CD4-positive, alpha-beta memory T cell (primary cell): ENCODE measurements around the gene TTC28. TPM values are rescaled to one million over a fixed set of nuclear protein-coding genes. Genes with fewer than 3 reads are reported as not detected.

Source experiments
- CTCF ChIA-PET: fragments of 350-600 bp; sonication (Branson Sonifier 250); formaldehyde crosslinking; loops from one replicate; lab custom pipeline; 2021; ENCODE audit warnings: inconsistent platforms; ENCODE audit not compliant: partially characterized antibody; lab: Charles Lee
- POLR2A ChIA-PET: fragments of 350-600 bp; sonication (Branson Sonifier 250); formaldehyde crosslinking; loops from one replicate; lab custom pipeline; 2021; ENCODE audit not compliant: partially characterized antibody; lab: Charles Lee
- DNase-seq, 5 donors: peaks; one replicate each; pipeline versions ENCODE4 v3.0.0 to v3.0.0-alpha.2; 2020 to 2022; ENCODE audit warnings: mixed read lengths in 1 of 5
- H3K27ac ChIP-seq: one replicate; pipeline ENCODE4 v1.7.0; 2013; ENCODE audit warnings: low read depth, low read length
- H3K27me3 ChIP-seq: 2 replicates; pipeline ENCODE4 v1.7.0; 2013; ENCODE audit warnings: mild to moderate bottlenecking, low read length, moderate library complexity; ENCODE audit not compliant: insufficient read depth
- H3K36me3 ChIP-seq: 2 replicates; pipeline ENCODE4 v1.7.0; 2013; ENCODE audit warnings: mild to moderate bottlenecking, low read length, moderate library complexity; ENCODE audit not compliant: insufficient read depth
- H3K4me1 ChIP-seq: 2 replicates; pipeline ENCODE4 v1.7.0; 2013; ENCODE audit warnings: mild to moderate bottlenecking, low read length, moderate library complexity; ENCODE audit not compliant: insufficient read depth
- H3K4me3 ChIP-seq, 2 donors: one replicate each; pipeline ENCODE4 v1.7.0; 2013; ENCODE audit warnings: low read length in 2 of 2, mild to moderate bottlenecking in 1 of 2
- H3K9me3 ChIP-seq, 2 donors: one replicate each; pipeline ENCODE4 v1.7.0; 2013; ENCODE audit warnings: low read length in 2 of 2, control low read depth in 1 of 2; ENCODE audit not compliant: control insufficient read depth in 1 of 2
- H3K27ac Mint-ChIP-seq, 7 donors: one replicate each; pipeline ENCODE4 v1.8.0; 2020 to 2021; ENCODE audit warnings: mixed read lengths in 7 of 7, mild to moderate bottlenecking in 6 of 7, inconsistent platforms in 3 of 7, moderate library complexity in 3 of 7
- H3K27me3 Mint-ChIP-seq, 2 donors: one replicate each; pipeline ENCODE4 v1.8.0; 2020 to 2021; ENCODE audit warnings: mixed read lengths in 2 of 2
- H3K36me3 Mint-ChIP-seq, 2 donors: one replicate each; pipeline ENCODE4 v1.8.0; 2020 to 2021; ENCODE audit warnings: mixed read lengths in 2 of 2, inconsistent platforms in 1 of 2, mild to moderate bottlenecking in 1 of 2
- H3K4me1 Mint-ChIP-seq, 4 donors: one replicate each; pipeline ENCODE4 v1.8.0; 2020 to 2021; ENCODE audit warnings: mixed read lengths in 4 of 4, mild to moderate bottlenecking in 1 of 4
- H3K4me3 Mint-ChIP-seq, 8 donors: one replicate each; pipeline ENCODE4 v1.8.0; 2020 to 2021; ENCODE audit warnings: mixed read lengths in 8 of 8, mild to moderate bottlenecking in 7 of 8, moderate library complexity in 6 of 8, inconsistent platforms in 3 of 8
- H3K9me3 Mint-ChIP-seq, 8 donors: one replicate each; pipeline ENCODE4 v1.8.0; 2020 to 2021; ENCODE audit warnings: mixed read lengths in 8 of 8, mild to moderate bottlenecking in 5 of 8, inconsistent platforms in 3 of 8, moderate library complexity in 1 of 8
- intact Hi-C: fragments of 100-400 bp; cut with micrococcal nuclease; formaldehyde crosslinking; loops from one replicate; pipeline ENCODE4 v1.15.1; 2023
- polyA plus RNA-seq, 2 donors: library from polyadenylated mRNA; unstranded; fragments of 300-500 nt; fragmentation: Illumina TruSeq; gene quantifications; one replicate each; pipeline ENCODE4 v1.2.3, GENCODE V29; 2021
- total RNA-seq, 2 experiments: library from RNA; stranded (reverse); gene quantifications; one replicate each; pipeline ENCODE4 v1.2.3, GENCODE V29; 2021

Gene TTC28
- total and polyA plus RNA-seq, 4 experiments from 2014 or later: 0.50 to 1.7 (median 1.6) TPM; not detected in 1

- Histone ChIP-seq H3K4me3 (no peak overlapping the region), H3K27ac (no peak overlapping the region), H3K36me3 (no peaks in the 10 kb centered on the region), H3K27me3 (no peaks in the 10 kb centered on the region), H3K4me1 (no peaks in the 10 kb centered on the region), H3K9me3 (no peaks in the 10 kb centered on the region)
- DNase-seq: no peak
- Mint-ChIP-seq H3K27ac (no peak overlapping the region), H3K9me3 (peaks cover 0 to 13% (median 7%) of the 10 kb centered on the region in 8 donors), H3K4me1 (no peaks in the 10 kb centered on the region), H3K27me3 (peaks cover 10 to 13% of the 10 kb centered on the region in 2 donors), H3K36me3 (no peaks in the 10 kb centered on the region), H3K4me3 (no peak overlapping the region)
- intact Hi-C loops: no loop called here
- POLR2A ChIA-PET: no interaction called here
- CTCF ChIA-PET: no interaction called here
These were observed 524.8 kb downstream of the TTC28 start for GRCh38 chr22:28154861-28155260.

DNA sequence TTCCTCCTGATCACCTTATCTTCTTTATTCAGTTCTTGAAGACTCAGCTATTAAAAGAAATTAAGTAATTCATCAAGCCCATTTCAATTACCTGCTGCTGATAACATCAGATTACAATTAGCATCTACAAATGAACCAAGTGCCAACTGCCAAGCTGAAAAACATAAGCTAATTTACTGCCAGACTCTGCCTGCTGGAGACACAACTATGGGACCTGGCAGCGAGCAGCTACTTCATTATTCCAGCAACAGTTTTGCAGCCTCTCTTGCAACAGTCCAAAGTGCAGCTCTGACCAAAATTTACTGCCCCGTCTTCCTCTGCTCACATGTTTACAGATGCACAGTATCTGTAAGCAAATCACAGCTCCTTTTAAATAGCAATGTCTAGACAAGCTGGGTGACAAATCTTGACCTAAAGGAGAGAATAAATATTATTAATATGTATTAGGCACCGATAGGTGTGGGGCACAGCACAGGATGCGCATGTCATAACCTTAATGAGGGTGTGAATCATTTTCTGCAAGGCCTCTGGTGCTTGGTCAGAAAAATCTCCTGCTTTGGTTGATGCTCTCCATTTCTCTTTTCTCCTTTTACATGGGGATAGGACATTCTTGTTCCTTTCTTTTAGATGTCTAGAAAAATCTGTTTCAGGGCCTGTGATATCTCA lies 528.4 kb downstream of the TTC28 start:
- no peaks in the 10 kb centered on the region for H3K36me3 ChIP-seq
- Mint-ChIP-seq H3K27ac (no peak overlapping the region), H3K9me3 (peaks cover 0 to 5% (median 0%) of the 10 kb centered on the region in 8 donors), H3K36me3 (no peaks in the 10 kb centered on the region), H3K4me3 (no peak overlapping the region), H3K27me3 (peaks cover 6 to 18% of the 10 kb centered on the region in 2 donors), H3K4me1 (no peaks in the 10 kb centered on the region)
- no peak for DNase-seq
- H3K27me3 ChIP-seq: no peaks in the 10 kb centered on the region
- CTCF ChIA-PET: no interaction called here
- H3K4me1 ChIP-seq: no peaks in the 10 kb centered on the region
- H3K9me3 ChIP-seq: no peaks in the 10 kb centered on the region
- intact Hi-C loops: no loop called here
- POLR2A ChIA-PET: no interaction called here
- no peak overlapping the region for H3K4me3 ChIP-seq
- no peak overlapping the region for H3K27ac ChIP-seq

DNA sequence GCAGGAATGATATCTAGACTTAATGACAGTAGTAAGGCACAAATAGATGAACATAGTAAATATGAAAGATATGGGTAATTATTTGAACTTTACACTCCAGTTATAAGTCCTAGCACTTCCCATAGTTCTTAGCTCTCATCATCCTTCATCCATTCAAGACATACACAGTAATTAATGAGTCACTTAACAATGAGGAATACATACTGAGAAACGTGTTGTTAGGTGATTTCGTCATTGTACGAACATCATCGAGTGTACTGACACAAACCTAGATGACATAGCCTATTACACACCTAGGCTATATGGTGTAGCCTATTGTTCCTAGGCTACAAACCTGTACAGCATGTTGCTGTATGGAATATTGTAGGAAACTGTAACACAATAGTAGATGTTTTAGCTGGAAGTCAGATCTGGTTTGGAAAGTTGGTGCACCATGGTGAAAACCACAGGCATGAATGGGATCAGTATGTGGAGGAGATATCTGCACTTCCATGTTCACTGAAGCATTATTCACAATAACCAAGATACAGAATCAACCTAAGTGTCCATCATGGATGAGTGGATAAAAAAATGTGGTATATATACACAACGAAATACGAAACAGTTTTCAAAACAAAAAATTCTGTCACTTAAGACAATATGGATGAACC lies 530.7 kb downstream of the TTC28 start:
- H3K36me3 Mint-ChIP-seq: no peaks in the 10 kb centered on the region
- Histone ChIP-seq H3K27ac (no peak overlapping the region), H3K27me3 (no peaks in the 10 kb centered on the region), H3K36me3 (no peaks in the 10 kb centered on the region), H3K4me3 (no peak overlapping the region), H3K9me3 (no peaks in the 10 kb centered on the region), H3K4me1 (no peaks in the 10 kb centered on the region)
- DNase-seq: no peak
- ChIA-PET CTCF (no interaction called here), POLR2A (no interaction called here)
- no peaks in the 10 kb centered on the region for H3K9me3 Mint-ChIP-seq
- no peaks in the 10 kb centered on the region for H3K4me1 Mint-ChIP-seq
- intact Hi-C loops: no loop called here
- H3K27me3 Mint-ChIP-seq: peaks cover 4 to 16% of the 10 kb centered on the region in 2 donors
- no peak overlapping the region for H3K27ac Mint-ChIP-seq
- no peak overlapping the region for H3K4me3 Mint-ChIP-seq

- H3K36me3 ChIP-seq: no peaks in the 10 kb centered on the region
- no peaks in the 10 kb centered on the region for H3K9me3 ChIP-seq
- H3K9me3 Mint-ChIP-seq: no peaks in the 10 kb centered on the region
- no peaks in the 10 kb centered on the region for H3K27me3 ChIP-seq
- no peaks in the 10 kb centered on the region for H3K36me3 Mint-ChIP-seq
- ChIA-PET POLR2A (no interaction called here), CTCF (no interaction called here)
- no peak for DNase-seq
- no peak overlapping the region for H3K4me3 Mint-ChIP-seq
- peaks cover 2 to 13% of the 10 kb centered on the region in 2 donors for H3K27me3 Mint-ChIP-seq
- H3K4me3 ChIP-seq: no peak overlapping the region
- H3K27ac ChIP-seq: no peak overlapping the region
- H3K27ac Mint-ChIP-seq: no peak overlapping the region
- intact Hi-C loops: no loop called here
- no peaks in the 10 kb centered on the region for H3K4me1 ChIP-seq
- H3K4me1 Mint-ChIP-seq: no peaks in the 10 kb centered on the region
These were observed 532.2 kb downstream of the TTC28 start for GRCh38 chr22:28147401-28147800.

DNA sequence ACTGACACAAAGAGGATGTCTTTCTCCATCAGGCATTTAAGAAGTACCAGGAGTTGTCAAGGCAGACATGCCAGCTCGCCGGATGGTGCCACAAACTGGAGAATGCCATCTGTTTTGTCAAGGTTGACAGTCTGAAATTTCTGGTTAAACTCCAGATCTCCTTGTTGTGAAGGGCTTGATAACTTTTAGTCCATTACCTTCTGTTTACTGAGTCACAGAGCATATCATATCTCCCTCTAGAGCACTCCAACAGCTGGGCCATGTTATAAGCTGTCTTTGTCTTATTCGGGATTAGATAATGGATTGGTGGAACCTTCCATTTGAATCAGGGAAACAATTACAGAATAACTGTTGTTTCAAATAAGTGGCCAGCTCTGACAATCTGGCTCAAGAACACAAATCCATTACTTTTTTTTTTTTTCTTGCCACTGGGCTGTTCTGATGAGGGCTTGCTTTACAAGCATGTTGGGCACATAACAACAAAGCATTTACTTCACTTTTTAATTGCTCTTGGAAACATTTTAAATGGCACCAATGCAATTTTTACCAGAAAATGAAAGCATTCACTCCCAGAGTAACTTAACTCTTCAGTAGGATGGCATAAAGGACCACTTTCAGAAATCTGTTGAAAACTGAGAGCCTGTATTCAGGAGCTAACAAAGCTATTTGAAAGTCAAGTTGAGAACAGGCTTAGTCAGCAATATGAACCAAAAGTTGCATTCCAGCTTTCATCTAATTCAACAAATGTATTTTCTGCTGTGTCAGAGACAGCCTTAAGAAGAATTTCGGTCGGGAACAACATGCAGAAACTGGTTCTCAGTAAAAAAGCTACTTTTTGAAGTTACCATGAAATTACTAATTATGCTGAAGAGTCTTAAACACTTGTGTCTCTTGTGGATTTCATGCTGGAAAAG lies 533.0 kb downstream of the TTC28 start:
- CTCF ChIA-PET: no interaction called here
- Mint-ChIP-seq H3K27me3 (peaks cover 2 to 11% of the 10 kb centered on the region in 2 donors), H3K4me1 (no peaks in the 10 kb centered on the region)

DNA sequence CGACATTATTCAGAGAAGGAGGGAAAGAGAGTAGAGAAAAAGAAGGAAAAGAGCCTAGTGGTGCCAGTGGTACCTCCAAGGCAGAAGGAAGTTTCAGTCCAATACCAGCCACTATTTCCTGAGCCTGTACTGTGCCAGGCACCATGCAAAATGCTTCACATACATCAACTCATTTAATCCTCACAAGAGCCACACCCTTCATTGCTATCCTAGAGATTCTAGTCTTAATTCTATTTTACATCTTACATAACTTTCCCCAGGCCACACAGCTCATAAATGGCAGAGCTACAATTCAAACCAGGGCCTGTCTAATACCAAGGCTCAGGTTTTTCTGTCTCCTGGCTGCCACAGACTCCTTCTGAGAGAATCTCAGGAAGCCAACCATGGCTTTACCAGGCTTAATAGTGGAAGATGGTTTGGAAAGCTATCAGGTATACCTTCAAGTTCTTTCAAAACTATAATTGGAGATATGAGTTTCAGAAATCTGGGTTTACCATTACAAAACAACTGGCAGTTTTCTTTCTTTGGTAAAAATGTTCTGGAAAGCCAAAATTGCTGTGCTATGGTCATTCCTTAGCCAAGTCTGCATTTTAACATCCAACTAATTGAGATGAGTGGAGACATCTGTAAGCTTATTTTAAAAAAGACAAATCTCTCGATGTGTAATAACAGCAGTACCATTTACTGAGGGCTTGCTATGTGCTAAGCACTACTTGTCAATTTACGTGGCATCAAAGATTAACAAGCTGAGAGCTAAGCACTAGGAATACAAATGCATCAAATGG lies 535.5 kb downstream of the TTC28 start:
- no peaks in the 10 kb centered on the region for H3K4me1 ChIP-seq
- H3K36me3 Mint-ChIP-seq: no peaks in the 10 kb centered on the region
- no peak overlapping the region for H3K27ac ChIP-seq
- intact Hi-C loops: no loop called here
- H3K9me3 Mint-ChIP-seq: no peaks in the 10 kb centered on the region
- no peak overlapping the region for H3K4me3 ChIP-seq
- no peaks in the 10 kb centered on the region for H3K36me3 ChIP-seq
- no peaks in the 10 kb centered on the region for H3K27me3 ChIP-seq
- ChIA-PET POLR2A (no interaction called here), CTCF (no interaction called here)
- H3K4me3 Mint-ChIP-seq: no peak overlapping the region
- H3K27me3 Mint-ChIP-seq: peaks cover 2 to 7% of the 10 kb centered on the region in 2 donors
- no peaks in the 10 kb centered on the region for H3K4me1 Mint-ChIP-seq
- DNase-seq: no peak
- H3K9me3 ChIP-seq: no peaks in the 10 kb centered on the region
- H3K27ac Mint-ChIP-seq: no peak overlapping the region

More for the DNA sequence above, 533.0 kb downstream of the TTC28 start:
- Mint-ChIP-seq H3K27ac (no peak overlapping the region), H3K9me3 (no peaks in the 10 kb centered on the region), H3K36me3 (no peaks in the 10 kb centered on the region), H3K4me3 (no peak overlapping the region)
- no peak for DNase-seq
- intact Hi-C loops: no loop called here
- Histone ChIP-seq H3K4me3 (no peak overlapping the region), H3K27me3 (no peaks in the 10 kb centered on the region), H3K27ac (no peak overlapping the region), H3K9me3 (no peaks in the 10 kb centered on the region), H3K4me1 (no peaks in the 10 kb centered on the region), H3K36me3 (no peaks in the 10 kb centered on the region)
- POLR2A ChIA-PET: no interaction called here
